ENCODE measurements around the gene MXD1. TPM values are rescaled to one million over a fixed set of nuclear protein-coding genes. Genes with fewer than 3 reads are reported as not detected.

Gene MXD1
- total RNA-seq, 1 experiment from 2014 or later: 1.5 TPM

GRCh38 chr2:69917852-69918251, 2.9 kb downstream of the MXD1 start (continued):
- TF ChIP-seq ZNF532 (CRISPR knock-in tag; IDR thresholded peaks at IDR 0.05; ENCODE audit: borderline replicate concordance): no peak
- TF ChIP-seq ZMAT4 (CRISPR knock-in tag; IDR thresholded peaks at IDR 0.05): no peak
- TF ChIP-seq ZNF121 (CRISPR knock-in tag; IDR thresholded peaks at IDR 0.05): no peak
- TF ChIP-seq ERG (CRISPR knock-in tag; IDR thresholded peaks at IDR 0.05): no peak
- no peak for TF ChIP-seq TEAD1 (CRISPR knock-in tag; IDR thresholded peaks at IDR 0.05)
- TF ChIP-seq CDX4 (CRISPR knock-in tag; IDR thresholded peaks at IDR 0.05; ENCODE audit: borderline replicate concordance): no peak
- TF ChIP-seq E2F4 (CRISPR knock-in tag; IDR thresholded peaks at IDR 0.05; ENCODE audit: borderline replicate concordance, low read depth): no peak

- ChIA-PET POLR2A (no interaction called here), CTCF (no interaction called here)
- Mint-ChIP-seq H3K27ac (no peak overlapping the region), H3K36me3 (no peaks in the 10 kb centered on the region), H3K4me1 (peaks cover 4% of the 10 kb centered on the region; the same call in 1 of the 2 replicates), H3K9me3 (no peaks in the 10 kb centered on the region), H3K4me3 (no peak overlapping the region), H3K27me3 (ENCODE audit: low read depth) (no peaks in the 10 kb centered on the region)
- DNase-seq (ENCODE audit: low spot score): no peak
- ATAC-seq: no peak
- TF ChIP-seq E2F1 (CRISPR knock-in tag; IDR thresholded peaks at IDR 0.05): no peak
- no peak for TF ChIP-seq ZNF425 (CRISPR knock-in tag; conservative IDR thresholded peaks at IDR 0.05)
- no peak for TF ChIP-seq JAZF1 (CRISPR knock-in tag; IDR thresholded peaks at IDR 0.05)
- TF ChIP-seq AFF4 (CRISPR knock-in tag; IDR thresholded peaks at IDR 0.05; ENCODE audit: borderline replicate concordance): no peak
- no peak for TF ChIP-seq E2F4 (CRISPR knock-in tag; IDR thresholded peaks at IDR 0.05; ENCODE audit: borderline replicate concordance, low read depth)
- no peak for TF ChIP-seq ZNF396 (CRISPR knock-in tag; IDR thresholded peaks at IDR 0.05; ENCODE audit: borderline replicate concordance)
- no peak for TF ChIP-seq JUN (CRISPR knock-in tag; IDR thresholded peaks at IDR 0.05)
- no peak for TF ChIP-seq IRF1 (CRISPR knock-in tag; IDR thresholded peaks at IDR 0.05)
- TF ChIP-seq ZNF317 (CRISPR knock-in tag; IDR thresholded peaks at IDR 0.05; ENCODE audit: borderline replicate concordance, low read depth): no peak
- TF ChIP-seq RELA (CRISPR knock-in tag; IDR thresholded peaks at IDR 0.05; ENCODE audit: borderline replicate concordance): no peak
Observed at GRCh38 chr2:69918401-69918800, 3.5 kb downstream of the MXD1 start.

All from WTC11 (cell line).